Right lobe of liver (tissue), 6 donors: ENCODE measurements around the gene OR51I2. TPM values are rescaled to one million over a fixed set of nuclear protein-coding genes. Genes with fewer than 3 reads are reported as not detected.

ENCODE experiments used
- ATAC-seq, 4 donors: fragments of 200-7000 bp; cut with Tn5 transposase; one replicate each; pipeline ENCODE4 v1.9.1; 2020; ENCODE audit warnings: mild to moderate bottlenecking in 4 of 4, moderate library complexity in 4 of 4
- DNase-seq, 3 donors: peaks; one replicate each; pipeline ENCODE4 v3.0.0-alpha.2; 2020
- H3K27ac ChIP-seq, 3 donors: fragments of 200-600 bp; one replicate each; pipeline ENCODE4 v1.8.0; 2022
- H3K27me3 ChIP-seq, 2 donors: fragments of 200-600 bp; one replicate each; pipeline ENCODE4 v1.8.0; 2022
- H3K36me3 ChIP-seq, 4 donors: fragments of 200-600 bp; sonication (generic) in 1 of 4; one replicate each; pipeline versions ENCODE4 v1.5.1 to v1.8.0; 2017 to 2022; ENCODE audit warnings: control low read depth in 1 of 4
- H3K4me1 ChIP-seq, 4 donors: fragments of 200-600 bp; sonication (generic) in 1 of 4; one replicate each; pipeline versions ENCODE4 v1.5.1 to v1.8.0; 2017 to 2022; ENCODE audit warnings: control low read depth in 1 of 4
- H3K4me3 ChIP-seq, 3 donors: fragments of 200-600 bp; one replicate each; pipeline ENCODE4 v1.8.0; 2022
- H3K9me3 ChIP-seq, 4 donors: fragments of 200-600 bp; sonication (generic) in 1 of 4; one replicate each; pipeline versions ENCODE4 v1.5.1 to v1.8.0; 2017 to 2022; ENCODE audit warnings: control low read depth in 1 of 4
- POLR2A ChIP-seq: fragments of 450-650 bp; IDR thresholded peaks from one replicate; pipeline ENCODE4 v1.6.1; 2017; ENCODE audit warnings: antibody characterized with exemption, mild to moderate bottlenecking
- WGBS: methylation state at CpG from one replicate; pipeline ENCODE4 v1.1.6; 2018; ENCODE audit warnings: low coverage, low lambda C conversion rate; ENCODE audit not compliant: insufficient coverage; ENCODE audit errors: missing lambda C conversion rate; 5-methylcytosine and 5-hydroxymethylcytosine counted together
- intact Hi-C, 2 donors: fragments of 100-400 bp; cut with DNase I; formaldehyde crosslinking; loops; one replicate each; pipeline versions ENCODE4 v1.11.2 to v1.14.1; 2022
- total RNA-seq, 6 experiments: library from RNA; depleted of rRNA in 2 of 6; stranded (reverse); fragments of >200 nt in 2 of 6; fragmentation: NEBNext Ultra II Directional in 3 of 6; extraction: Animal tissue kit (Norgen Biotek cat#: 25700) in 3 of 6; gene quantifications; one replicate each; pipeline versions ENCODE4 v1.1.0 to v1.2.4, GENCODE V29; 2016 to 2023
- TF ChIP-seq, protein P1 (sequence below), 4 donors: fragments of 200-600 bp in 3 of 4; fragments of 450-650 bp in 1 of 4; IDR thresholded peaks; one replicate each; pipeline versions ENCODE4 v1.5.1 to v1.8.0; 2016 to 2022; ENCODE audit warnings: antibody characterized with exemption in 4 of 4, mild to moderate bottlenecking in 2 of 4
- donor health status: DM: no; HTN: yes; CAD: no.
- donor health status: DM: no; HTN: no; CAD: no.
- donor health status: DM: no; HTN: no; CAD: no.
- donor health status: DM: no; HTN: yes; CAD: no.
- donor health status: DM: no; HTN: yes; CAD: no.

OR51I2 gene
- total RNA-seq, 6 experiments from 2014 or later, result not detected

DNA sequence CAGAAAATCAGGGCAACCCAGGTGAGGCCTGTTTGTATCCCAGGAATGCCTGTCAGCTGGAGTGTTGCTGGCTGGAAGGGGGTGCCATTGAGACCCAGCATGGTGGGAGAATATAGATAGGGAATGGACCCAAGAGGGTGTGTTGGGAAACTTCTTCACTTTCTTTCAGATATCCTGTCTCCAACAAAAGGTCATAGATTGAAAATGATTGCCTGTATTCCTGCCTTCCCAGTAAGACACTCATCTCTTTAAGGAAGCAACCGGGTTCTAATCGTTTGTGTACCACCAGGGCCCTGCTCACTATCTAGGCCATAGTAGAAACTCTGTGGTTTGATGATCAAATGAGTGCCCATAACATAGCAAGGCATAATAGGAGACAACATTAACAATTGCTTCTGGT lies 7.7 kb upstream of the OR51I2 start, which contains the start of gene OR51I1:
Gene OR51I1 (minus strand): TSS at position 101 of the 400 bp plus-strand sequence. CDS start 0 bp downstream, at position 101.
- intact Hi-C loops, result no loop called here
- DNase-seq, result no peak
- Histone ChIP-seq H3K27ac (no peak within 1 kb of the TSS), H3K27me3 (no peaks in the 10 kb centered on the region), H3K36me3 (no peaks in the 10 kb centered on the region), H3K9me3 (no peaks in the 10 kb centered on the region), H3K4me1 (no peaks in the 10 kb centered on the region), H3K4me3 (no peak within 1 kb of the TSS)
- 25% methylated on average over 2 of the region's 2 CpGs for WGBS
- no peak for ATAC-seq
- TF ChIP-seq, protein P1, sequence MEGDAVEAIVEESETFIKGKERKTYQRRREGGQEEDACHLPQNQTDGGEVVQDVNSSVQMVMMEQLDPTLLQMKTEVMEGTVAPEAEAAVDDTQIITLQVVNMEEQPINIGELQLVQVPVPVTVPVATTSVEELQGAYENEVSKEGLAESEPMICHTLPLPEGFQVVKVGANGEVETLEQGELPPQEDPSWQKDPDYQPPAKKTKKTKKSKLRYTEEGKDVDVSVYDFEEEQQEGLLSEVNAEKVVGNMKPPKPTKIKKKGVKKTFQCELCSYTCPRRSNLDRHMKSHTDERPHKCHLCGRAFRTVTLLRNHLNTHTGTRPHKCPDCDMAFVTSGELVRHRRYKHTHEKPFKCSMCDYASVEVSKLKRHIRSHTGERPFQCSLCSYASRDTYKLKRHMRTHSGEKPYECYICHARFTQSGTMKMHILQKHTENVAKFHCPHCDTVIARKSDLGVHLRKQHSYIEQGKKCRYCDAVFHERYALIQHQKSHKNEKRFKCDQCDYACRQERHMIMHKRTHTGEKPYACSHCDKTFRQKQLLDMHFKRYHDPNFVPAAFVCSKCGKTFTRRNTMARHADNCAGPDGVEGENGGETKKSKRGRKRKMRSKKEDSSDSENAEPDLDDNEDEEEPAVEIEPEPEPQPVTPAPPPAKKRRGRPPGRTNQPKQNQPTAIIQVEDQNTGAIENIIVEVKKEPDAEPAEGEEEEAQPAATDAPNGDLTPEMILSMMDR (IDR thresholded peaks at IDR 0.05), result no peak
- TF ChIP-seq POLR2A, result no peak

DNA sequence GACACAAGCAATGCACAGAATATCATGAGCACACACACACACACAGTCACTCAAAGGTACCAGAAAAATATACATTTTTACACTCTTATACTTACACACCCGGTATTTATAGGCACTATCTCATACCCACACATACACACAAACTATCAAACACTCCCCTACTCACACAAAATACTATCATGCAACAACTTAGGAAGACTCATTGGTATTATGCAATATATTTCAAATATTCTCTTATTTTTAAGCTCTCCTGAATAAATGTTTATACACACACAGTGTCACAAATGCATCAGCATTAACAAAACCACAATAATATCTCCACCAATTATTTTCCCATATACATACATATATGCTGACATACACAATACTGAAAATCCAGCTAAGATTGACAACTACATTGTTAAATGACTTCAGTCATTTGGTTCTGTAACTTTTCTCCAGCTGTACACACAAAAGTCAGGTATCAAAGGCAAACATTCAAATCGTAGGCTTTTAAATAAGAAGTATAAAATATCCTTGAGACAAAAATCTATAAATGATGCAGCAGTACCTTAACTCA lies 5.2 kb upstream of the OR51I2 start:
- Histone ChIP-seq H3K27me3 (no peaks in the 10 kb centered on the region), H3K27ac (no peak overlapping the region), H3K4me3 (no peak overlapping the region), H3K36me3 (no peaks in the 10 kb centered on the region), H3K4me1 (no peaks in the 10 kb centered on the region), H3K9me3 (no peaks in the 10 kb centered on the region)
- TF ChIP-seq, protein P1 (IDR thresholded peaks at IDR 0.05), result no peak
- TF ChIP-seq POLR2A, result no peak
- ATAC-seq (no peak), DNase-seq (no peak)
- WGBS, result 17% methylated on average over 2 of the region's 2 CpGs
- intact Hi-C loops, result no loop called here

DNA sequence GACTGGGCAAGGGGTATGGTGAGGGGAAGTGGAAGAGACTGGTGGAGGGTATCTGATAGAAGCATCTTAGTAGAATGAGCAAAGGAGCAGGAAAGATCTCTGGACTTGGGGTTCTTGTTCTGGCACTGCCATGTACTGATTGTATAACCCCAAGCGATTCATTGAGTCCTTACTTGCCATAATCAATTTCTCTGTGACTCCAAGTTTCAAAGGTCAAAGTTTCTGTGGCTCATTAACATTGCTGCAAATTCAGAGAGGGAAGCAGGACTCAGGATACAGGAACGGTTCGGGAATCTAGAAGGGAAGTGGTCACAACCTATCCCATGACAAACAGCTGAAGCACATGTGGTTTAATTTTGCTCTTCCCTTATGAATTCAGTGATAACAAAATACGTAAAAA lies 309 bp downstream of the OR51I2 start:
- Histone ChIP-seq H3K27me3 (no peaks in the 10 kb centered on the region), H3K27ac (no peak overlapping the region), H3K4me1 (no peaks in the 10 kb centered on the region), H3K36me3 (no peaks in the 10 kb centered on the region), H3K9me3 (no peaks in the 10 kb centered on the region), H3K4me3 (no peak overlapping the region)
- ATAC-seq (peak; percentile 77 to 89 (median 85)), DNase-seq (no peak)
- TF ChIP-seq, protein P1 (IDR thresholded peaks at IDR 0.05), result no peak
- TF ChIP-seq POLR2A, result no peak
- intact Hi-C loops, result no loop called here
- 16% methylated on average over 4 of the region's 4 CpGs for WGBS

- TF ChIP-seq, protein P1 (IDR thresholded peaks at IDR 0.05), result no peak
- no peak for TF ChIP-seq POLR2A
- Histone ChIP-seq H3K9me3 (no peaks in the 10 kb centered on the region), H3K27ac (no peak overlapping the region), H3K4me3 (no peak overlapping the region), H3K27me3 (no peaks in the 10 kb centered on the region), H3K4me1 (no peaks in the 10 kb centered on the region), H3K36me3 (no peaks in the 10 kb centered on the region)
- ATAC-seq, result no peak
- 90% methylated on average over 2 of the region's 14 CpGs for WGBS
- intact Hi-C loops, result no loop called here
- no peak for DNase-seq
Measured at GRCh38 chr11:5460983-5461621, 12.0 kb downstream of the OR51I2 start.
